Loucy (cell line): ENCODE results near the gene FLT1.

Experiments used
- EZH2phosphoT487 ChIP-seq: fragments of 200-600 bp; IDR thresholded peaks from 2 replicates; pipeline ENCODE4 v1.6.1; 2018; ENCODE audit warnings: antibody characterized with exemption, mild to moderate bottlenecking, moderate library complexity, borderline replicate concordance
- TF ChIP-seq, protein P1 (sequence below): fragments of 200-600 bp; sonication (generic); conservative IDR thresholded peaks from 2 replicates; pipeline ENCODE4 v1.5.1; 2014; ENCODE audit warnings: mild to moderate bottlenecking, antibody characterized with exemption, low read length

DNA sequence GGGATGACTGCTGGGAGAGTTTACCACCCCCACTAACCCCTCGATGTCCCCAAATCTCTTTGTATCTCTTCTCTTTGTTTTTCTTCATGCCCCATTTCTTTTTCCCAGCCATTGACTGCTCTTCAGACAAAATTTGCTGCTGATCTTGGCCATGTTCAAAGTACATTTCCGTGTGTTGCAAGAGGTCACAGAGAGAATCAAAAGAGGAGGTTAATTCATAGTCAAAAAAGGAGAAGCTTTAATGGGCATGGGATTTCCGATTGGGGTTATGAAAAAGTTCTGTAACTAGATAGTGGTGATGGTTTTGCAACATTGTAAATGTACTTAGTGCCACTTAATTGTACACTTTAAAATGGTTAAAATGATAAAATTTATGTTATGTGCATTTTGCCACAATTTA, 121.1 kb downstream of the FLT1 start:
- TF ChIP-seq, protein P1, sequence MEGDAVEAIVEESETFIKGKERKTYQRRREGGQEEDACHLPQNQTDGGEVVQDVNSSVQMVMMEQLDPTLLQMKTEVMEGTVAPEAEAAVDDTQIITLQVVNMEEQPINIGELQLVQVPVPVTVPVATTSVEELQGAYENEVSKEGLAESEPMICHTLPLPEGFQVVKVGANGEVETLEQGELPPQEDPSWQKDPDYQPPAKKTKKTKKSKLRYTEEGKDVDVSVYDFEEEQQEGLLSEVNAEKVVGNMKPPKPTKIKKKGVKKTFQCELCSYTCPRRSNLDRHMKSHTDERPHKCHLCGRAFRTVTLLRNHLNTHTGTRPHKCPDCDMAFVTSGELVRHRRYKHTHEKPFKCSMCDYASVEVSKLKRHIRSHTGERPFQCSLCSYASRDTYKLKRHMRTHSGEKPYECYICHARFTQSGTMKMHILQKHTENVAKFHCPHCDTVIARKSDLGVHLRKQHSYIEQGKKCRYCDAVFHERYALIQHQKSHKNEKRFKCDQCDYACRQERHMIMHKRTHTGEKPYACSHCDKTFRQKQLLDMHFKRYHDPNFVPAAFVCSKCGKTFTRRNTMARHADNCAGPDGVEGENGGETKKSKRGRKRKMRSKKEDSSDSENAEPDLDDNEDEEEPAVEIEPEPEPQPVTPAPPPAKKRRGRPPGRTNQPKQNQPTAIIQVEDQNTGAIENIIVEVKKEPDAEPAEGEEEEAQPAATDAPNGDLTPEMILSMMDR: no peak
- no peak for TF ChIP-seq EZH2phosphoT487
